Body of pancreas (tissue), 4 donors: ENCODE measurements around the gene VCP. TPM values are rescaled to one million over a fixed set of nuclear protein-coding genes. Genes with fewer than 3 reads are reported as not detected.

Experiments used
- ATAC-seq: fragments of 150-250 bp; one replicate; pipeline ENCODE4 v1.9.1; 2016
- DNase-seq, 4 donors: peaks; one replicate each; pipeline ENCODE4 v3.0.0-alpha.2; 2019
- H3K27ac ChIP-seq, 4 donors: fragments of 200-600 bp; sonication (generic); 1 replicate in 3 of 4; 2 replicates in 1 of 4; pipeline versions ENCODE4 v1.5.1 to v1.6.1; 2016 to 2019; ENCODE audit warnings: mild to moderate bottlenecking in 1 of 4, mixed read lengths in 1 of 4, moderate library complexity in 1 of 4
- H3K27me3 ChIP-seq, 2 donors: fragments of 200-600 bp; sonication (generic); one replicate each; pipeline ENCODE4 v1.6.0; 2016; ENCODE audit warnings: mild to moderate bottlenecking in 1 of 2
- H3K36me3 ChIP-seq, 2 donors: fragments of 200-600 bp; sonication (generic); replicated peaks in 1 of 2; 2 replicates each; pipeline ENCODE4 v1.5.1; 2016; ENCODE audit warnings: low read depth in 2 of 2; ENCODE audit not compliant: insufficient read depth in 1 of 2
- H3K4me1 ChIP-seq: fragments of 200-600 bp; sonication (generic); one replicate; pipeline ENCODE4 v1.6.0; 2016
- H3K4me3 ChIP-seq, 2 donors: fragments of 200-600 bp; sonication (generic); 1 replicate in 1 of 2; 2 replicates in 1 of 2; pipeline ENCODE4 v1.5.1; 2016 to 2019
- H3K9me3 ChIP-seq, 3 donors: fragments of 200-600 bp; sonication (generic); 1 replicate in 2 of 3; 2 replicates in 1 of 3; pipeline ENCODE4 v1.5.1; 2016
- CTCF ChIP-seq, 7 experiments: fragments of 450-650 bp in 4 of 7; fragments of 200-600 bp in 3 of 7; sonication (generic) in 3 of 7; IDR thresholded peaks; one replicate each; pipeline ENCODE4 v1.5.1; 2016 to 2019; ENCODE audit warnings: antibody characterized with exemption in 7 of 7
- POLR2A ChIP-seq, 3 donors: fragments of 450-650 bp; IDR thresholded peaks; one replicate each; pipeline ENCODE4 v1.6.1; 2016; ENCODE audit warnings: antibody characterized with exemption in 3 of 3, mild to moderate bottlenecking in 2 of 3
- WGBS, 2 donors: methylation state at CpG; one replicate each; pipeline ENCODE4 v1.1.5; 2017; 5-methylcytosine and 5-hydroxymethylcytosine counted together
- intact Hi-C: fragments of 100-400 bp; cut with DNase I; formaldehyde crosslinking; loops from one replicate; pipeline ENCODE4 v1.15.1; 2023
- total RNA-seq, 2 donors: library from RNA; depleted of rRNA; stranded (reverse); fragments of >200 nt; gene quantifications; one replicate each; pipeline ENCODE4 v1.1.0, GENCODE V29; 2016

Gene VCP
- total RNA-seq, 2 donors from 2014 or later = 63.6 to 118 TPM

GRCh38 chr9:35106343-35106730 lies 33.9 kb upstream of the VCP start:
- TF ChIP-seq POLR2A (IDR thresholded peaks at IDR 0.05) (no peak), CTCF (IDR thresholded peaks at IDR 0.05) (no peak)
- no peaks in the 10 kb centered on the region for H3K27me3 ChIP-seq
- DNase-seq (no peak), ATAC-seq (no peak)
- H3K36me3 ChIP-seq = peaks cover 0 to 9% of the 10 kb centered on the region in 2 donors
- H3K27ac ChIP-seq = no peak overlapping the region
- WGBS, 2 donors = 76 to 82% methylated on average over 7 of the region's 7 CpGs
- H3K4me1 ChIP-seq = peaks cover 33% of the 10 kb centered on the region
- intact Hi-C loops = no loop called here
- no peaks in the 10 kb centered on the region for H3K9me3 ChIP-seq
- H3K4me3 ChIP-seq = no peak overlapping the region

- peaks cover 0 to 9% of the 10 kb centered on the region in 2 donors for H3K36me3 ChIP-seq
- ATAC-seq (no peak), DNase-seq (no peak)
- peaks cover 32% of the 10 kb centered on the region for H3K4me1 ChIP-seq
- no peak for TF ChIP-seq POLR2A (IDR thresholded peaks at IDR 0.05)
- no peak for TF ChIP-seq CTCF (IDR thresholded peaks at IDR 0.05)
- H3K27me3 ChIP-seq = no peaks in the 10 kb centered on the region
- no peak overlapping the region for H3K27ac ChIP-seq
- intact Hi-C loops = no loop called here
- WGBS, 2 donors = 90 to 92% methylated on average over 9 to 13 of the region's 13 CpGs
- H3K9me3 ChIP-seq = no peaks in the 10 kb centered on the region
- no peak overlapping the region for H3K4me3 ChIP-seq
Observed at GRCh38 chr9:35105571-35106342, 33.3 kb upstream of the VCP start.

GRCh38 chr9:35105126-35105525 lies 32.7 kb upstream of the VCP start:
- 85 to 95% methylated on average over 12 of the region's 12 CpGs for WGBS, 2 donors
- no peaks in the 10 kb centered on the region for H3K27me3 ChIP-seq
- intact Hi-C loops = no loop called here
- ATAC-seq (no peak), DNase-seq (no peak)
- H3K4me3 ChIP-seq = no peak overlapping the region
- TF ChIP-seq CTCF (IDR thresholded peaks at IDR 0.05) = no peak
- no peak for TF ChIP-seq POLR2A (IDR thresholded peaks at IDR 0.05)
- H3K27ac ChIP-seq = no peak overlapping the region
- peaks cover 26% of the 10 kb centered on the region for H3K4me1 ChIP-seq
- H3K36me3 ChIP-seq = peaks cover 0 to 12% of the 10 kb centered on the region in 2 donors
- H3K9me3 ChIP-seq = no peaks in the 10 kb centered on the region

GRCh38 chr9:35104586-35104985 lies 32.2 kb upstream of the VCP start:
- peaks cover 23% of the 10 kb centered on the region for H3K4me1 ChIP-seq
- ATAC-seq (no peak), DNase-seq (no peak)
- H3K27ac ChIP-seq = no peak overlapping the region
- H3K4me3 ChIP-seq = no peak overlapping the region
- TF ChIP-seq POLR2A (IDR thresholded peaks at IDR 0.05) (no peak), CTCF (IDR thresholded peaks at IDR 0.05) (no peak)
- no peaks in the 10 kb centered on the region for H3K27me3 ChIP-seq
- intact Hi-C loops = no loop called here
- no peaks in the 10 kb centered on the region for H3K9me3 ChIP-seq
- H3K36me3 ChIP-seq = peaks cover 0 to 12% of the 10 kb centered on the region in 2 donors
- 79 to 85% methylated on average over 4 of the region's 4 CpGs for WGBS, 2 donors
